PFSK-1 (cell line): ENCODE results near the gene EP400.

Experiments used
- FOXP2 ChIP-seq: optimal IDR thresholded peaks from 2 replicates; pipeline ENCODE3; 2011; ENCODE audit warnings: borderline replicate concordance, control low read depth, inconsistent platforms; ENCODE audit not compliant: insufficient read depth; ENCODE audit errors: extremely low read length, extremely low read depth
- POLR2AphosphoS5 ChIP-seq: IDR thresholded peaks from 2 replicates; pipeline ENCODE4 v1.6.1; 2012; ENCODE audit warnings: low read depth, mild to moderate bottlenecking, control low read depth, low read length, moderate library complexity
- REST ChIP-seq, 2 experiments: IDR thresholded peaks; 2 replicates each; pipeline versions ENCODE4 v1.6.1 to v1.8.0; 2011 to 2012; ENCODE audit warnings: low read depth in 2 of 2, low read length in 2 of 2, control low read depth in 1 of 2, inconsistent platforms in 1 of 2, mild to moderate bottlenecking in 1 of 2, moderate library complexity in 1 of 2; ENCODE audit not compliant: insufficient read depth in 1 of 2
- SIN3A ChIP-seq: IDR thresholded peaks from 2 replicates; pipeline ENCODE4 v1.6.1; 2012; ENCODE audit warnings: mild to moderate bottlenecking, low read length, moderate library complexity, borderline replicate concordance; ENCODE audit not compliant: insufficient read depth
- TAF1 ChIP-seq: IDR thresholded peaks from 2 replicates; pipeline ENCODE4 v1.6.1; 2012; ENCODE audit warnings: low read length, control low read depth, borderline replicate concordance; ENCODE audit not compliant: insufficient read depth

GRCh38 chr12:131989021-131989420 lies 39.3 kb downstream of the EP400 start:
- TF ChIP-seq TAF1 = no peak
- no peak for TF ChIP-seq POLR2AphosphoS5
- no peak for TF ChIP-seq REST (IDR thresholded peaks at IDR 0.05; ENCODE audit: insufficient read depth in 1 of 2, low read depth in 2 of 2, low read length in 2 of 2)
- no peak for TF ChIP-seq SIN3A
- no peak for TF ChIP-seq FOXP2
